DOHH2 (cell line): ENCODE data around the gene ZNF627.
"Not testable (repeated sequence)": the region's sequence is repeated elsewhere in the genome, so short reads cannot be mapped to it uniquely, and the experiment has no call there.

Source experiments
- EZH2phosphoT487 ChIP-seq: fragments of 200-600 bp; sonication (generic); IDR thresholded peaks from 2 replicates; pipeline ENCODE4 v1.6.1; 2017; ENCODE audit warnings: borderline replicate concordance, mild to moderate bottlenecking, antibody characterized with exemption, low read length, moderate library complexity, mixed read lengths
- TF ChIP-seq, protein P1 (sequence below): fragments of 200-600 bp; sonication (generic); IDR thresholded peaks from one replicate; pipeline ENCODE4 v1.5.1; 2014; ENCODE audit warnings: antibody characterized with exemption, mild to moderate bottlenecking, low read depth, low read length; ENCODE audit not compliant: poor library complexity, severe bottlenecking

DNA sequence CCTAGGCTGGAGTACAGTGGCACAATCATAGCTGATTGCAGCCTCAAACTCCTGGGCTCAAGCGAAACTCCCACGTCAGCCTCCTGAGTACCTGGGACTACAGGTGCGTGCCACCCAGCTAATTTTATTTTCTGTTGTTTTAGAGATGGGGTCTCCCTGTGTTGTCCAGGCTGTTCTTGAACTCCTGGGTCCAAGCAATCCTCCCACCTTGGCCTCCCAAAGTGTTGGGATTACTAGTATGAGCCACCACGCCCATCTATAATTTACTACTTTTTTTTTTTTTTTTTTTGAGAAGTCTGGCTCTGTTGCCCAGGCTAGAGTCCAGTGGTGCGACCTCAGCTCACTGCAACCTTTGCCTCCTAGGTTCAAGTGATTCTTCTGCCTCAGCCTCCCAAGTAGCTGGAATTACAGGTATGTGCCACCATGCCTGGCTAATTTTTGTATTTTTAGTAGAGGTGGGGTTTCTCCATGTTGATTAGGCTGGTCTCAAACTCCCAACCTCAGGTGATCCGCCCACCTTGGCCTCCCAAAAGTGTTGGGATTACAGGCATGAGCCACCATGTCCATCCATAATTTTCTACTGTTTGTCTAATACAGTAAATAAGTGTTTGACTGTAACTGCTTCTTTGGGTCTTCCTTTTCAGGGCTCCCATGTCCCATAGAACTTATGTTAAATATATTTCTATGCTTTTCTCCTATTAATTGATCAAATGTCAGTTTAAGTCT, 33.0 kb upstream of the ZNF627 start:
- not testable (repeated sequence) for TF ChIP-seq EZH2phosphoT487
- TF ChIP-seq, protein P1, sequence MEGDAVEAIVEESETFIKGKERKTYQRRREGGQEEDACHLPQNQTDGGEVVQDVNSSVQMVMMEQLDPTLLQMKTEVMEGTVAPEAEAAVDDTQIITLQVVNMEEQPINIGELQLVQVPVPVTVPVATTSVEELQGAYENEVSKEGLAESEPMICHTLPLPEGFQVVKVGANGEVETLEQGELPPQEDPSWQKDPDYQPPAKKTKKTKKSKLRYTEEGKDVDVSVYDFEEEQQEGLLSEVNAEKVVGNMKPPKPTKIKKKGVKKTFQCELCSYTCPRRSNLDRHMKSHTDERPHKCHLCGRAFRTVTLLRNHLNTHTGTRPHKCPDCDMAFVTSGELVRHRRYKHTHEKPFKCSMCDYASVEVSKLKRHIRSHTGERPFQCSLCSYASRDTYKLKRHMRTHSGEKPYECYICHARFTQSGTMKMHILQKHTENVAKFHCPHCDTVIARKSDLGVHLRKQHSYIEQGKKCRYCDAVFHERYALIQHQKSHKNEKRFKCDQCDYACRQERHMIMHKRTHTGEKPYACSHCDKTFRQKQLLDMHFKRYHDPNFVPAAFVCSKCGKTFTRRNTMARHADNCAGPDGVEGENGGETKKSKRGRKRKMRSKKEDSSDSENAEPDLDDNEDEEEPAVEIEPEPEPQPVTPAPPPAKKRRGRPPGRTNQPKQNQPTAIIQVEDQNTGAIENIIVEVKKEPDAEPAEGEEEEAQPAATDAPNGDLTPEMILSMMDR: not testable (repeated sequence)
